ENCODE results near the gene COL1A1. TPM values are rescaled to one million over a fixed set of nuclear protein-coding genes. Genes with fewer than 3 reads are reported as not detected.

COL1A1 gene
- total RNA-seq, 1 experiment from 2014 or later, result 20.7 TPM

GRCh38 chr17:50157891-50158290 is 43.5 kb downstream of the COL1A1 start:
- ChIA-PET POLR2A (ENCODE audit: unreplicated experiment) (no interaction called here), CTCF (no interaction called here)
- H3K4me3 ChIP-seq, result no peak overlapping the region
- no peaks in the 10 kb centered on the region for H3K36me3 ChIP-seq (ENCODE audit: low read depth)
- H2AFZ ChIP-seq, result no peak overlapping the region
- no peaks in the 10 kb centered on the region for H3K79me2 ChIP-seq (ENCODE audit: low read depth)
- no peak for TF ChIP-seq CTCF (conservative IDR thresholded peaks at IDR 0.05)
- no peak for TF ChIP-seq EZH2 (IDR thresholded peaks at IDR 0.05; ENCODE audit: low read depth)
- H3K4me2 ChIP-seq, result no peak overlapping the region
- H3K9me3 ChIP-seq (ENCODE audit: insufficient read depth, low read depth), result no peaks in the 10 kb centered on the region
- no peak for DNase-seq
- H3K4me1 ChIP-seq (replicated peaks; ENCODE audit: insufficient read depth), result peaks cover 38% of the 10 kb centered on the region
- H4K20me1 ChIP-seq (ENCODE audit: insufficient read depth), result no peaks in the 10 kb centered on the region
- no peaks in the 10 kb centered on the region for H3K9me2 ChIP-seq (ENCODE audit: insufficient read depth)
- no peaks in the 10 kb centered on the region for H3K27me3 ChIP-seq (ENCODE audit: insufficient read depth, low read depth)
- H3K27ac ChIP-seq, result no peak overlapping the region
- peaks cover 39% of the 10 kb centered on the region for H3F3A ChIP-seq (ENCODE audit: insufficient read depth, low read depth)
- no TSS peak for BruUV-seq (replicated peaks)
- intact Hi-C loops (cut with micrococcal nuclease; ENCODE audit: unreplicated experiment), result no loop called here

GRCh38 chr17:50155115-50155819 is 46.2 kb downstream of the COL1A1 start:
- H3K9me2 ChIP-seq (ENCODE audit: insufficient read depth), result no peaks in the 10 kb centered on the region
- H3K4me3 ChIP-seq, result no peak overlapping the region
- intact Hi-C loops (cut with micrococcal nuclease; ENCODE audit: unreplicated experiment), result loop anchor here (2.0 kb wide), 1 partner anchor 128 kb away; no protein-coding TSS in a partner anchor
- H3K36me3 ChIP-seq (ENCODE audit: low read depth), result no peaks in the 10 kb centered on the region
- H3K27ac ChIP-seq, result peak overlapping the region; percentile 86
- H4K20me1 ChIP-seq (ENCODE audit: insufficient read depth), result no peaks in the 10 kb centered on the region
- POLR2A ChIA-PET (ENCODE audit: unreplicated experiment), result no interaction called here
- H3F3A ChIP-seq (ENCODE audit: insufficient read depth, low read depth), result peaks cover 45% of the 10 kb centered on the region
- no peak for DNase-seq
- no peak overlapping the region for H2AFZ ChIP-seq
- peak overlapping the region; percentile 76 for H3K4me2 ChIP-seq
- peaks cover 4% of the 10 kb centered on the region for H3K79me2 ChIP-seq (ENCODE audit: low read depth)
- no peaks in the 10 kb centered on the region for H3K9me3 ChIP-seq (ENCODE audit: insufficient read depth, low read depth)
- CTCF ChIA-PET, result interaction anchor here (0.5 to 0.6 kb wide), 2 partner anchors 25 to 64 kb away, joined by 5 to 25 read pairs; no protein-coding TSS in a partner anchor
- peaks cover 47% of the 10 kb centered on the region for H3K4me1 ChIP-seq (replicated peaks; ENCODE audit: insufficient read depth)
- TF ChIP-seq EZH2 (IDR thresholded peaks at IDR 0.05; ENCODE audit: low read depth) (no peak), CTCF (conservative IDR thresholded peaks at IDR 0.05) (no peak)
- BruUV-seq (replicated peaks), result no TSS peak
- no peaks in the 10 kb centered on the region for H3K27me3 ChIP-seq (ENCODE audit: insufficient read depth, low read depth)

GRCh38 chr17:50154604-50155003 is 46.8 kb downstream of the COL1A1 start:
- peak overlapping the region; percentile 86 for H3K27ac ChIP-seq
- no peaks in the 10 kb centered on the region for H3K9me2 ChIP-seq (ENCODE audit: insufficient read depth)
- H3K36me3 ChIP-seq (ENCODE audit: low read depth), result no peaks in the 10 kb centered on the region
- H3K4me2 ChIP-seq, result peak overlapping the region; percentile 76
- TF ChIP-seq CTCF (conservative IDR thresholded peaks at IDR 0.05), result no peak
- no peak for TF ChIP-seq EZH2 (IDR thresholded peaks at IDR 0.05; ENCODE audit: low read depth)
- peaks cover 45% of the 10 kb centered on the region for H3F3A ChIP-seq (ENCODE audit: insufficient read depth, low read depth)
- H3K27me3 ChIP-seq (ENCODE audit: insufficient read depth, low read depth), result no peaks in the 10 kb centered on the region
- H3K9me3 ChIP-seq (ENCODE audit: insufficient read depth, low read depth), result no peaks in the 10 kb centered on the region
- H2AFZ ChIP-seq, result no peak overlapping the region
- ChIA-PET POLR2A (ENCODE audit: unreplicated experiment) (no interaction called here), CTCF (interaction anchor here (0.5 to 0.7 kb wide), 4 partner anchors 19 to 127 kb away, joined by 3 to 25 read pairs (median 4); no protein-coding TSS in a partner anchor)
- H3K4me1 ChIP-seq (replicated peaks; ENCODE audit: insufficient read depth), result peaks cover 47% of the 10 kb centered on the region
- no peak for DNase-seq
- intact Hi-C loops (cut with micrococcal nuclease; ENCODE audit: unreplicated experiment), result loop anchor here (2.0 to 5.0 kb wide), 2 partner anchors 128 to 267 kb away; no protein-coding TSS in a partner anchor
- peaks cover 11% of the 10 kb centered on the region for H3K79me2 ChIP-seq (ENCODE audit: low read depth)
- H4K20me1 ChIP-seq (ENCODE audit: insufficient read depth), result no peaks in the 10 kb centered on the region
- H3K4me3 ChIP-seq, result no peak overlapping the region
- BruUV-seq (replicated peaks), result no TSS peak
